ENCODE measurements around the gene MRM1. TPM values are rescaled to one million over a fixed set of nuclear protein-coding genes. Genes with fewer than 3 reads are reported as not detected.

The MRM1 gene
- total RNA-seq, 4 donors from 2014 or later: 3.7 to 10.8 (median 8.0) TPM

DNA sequence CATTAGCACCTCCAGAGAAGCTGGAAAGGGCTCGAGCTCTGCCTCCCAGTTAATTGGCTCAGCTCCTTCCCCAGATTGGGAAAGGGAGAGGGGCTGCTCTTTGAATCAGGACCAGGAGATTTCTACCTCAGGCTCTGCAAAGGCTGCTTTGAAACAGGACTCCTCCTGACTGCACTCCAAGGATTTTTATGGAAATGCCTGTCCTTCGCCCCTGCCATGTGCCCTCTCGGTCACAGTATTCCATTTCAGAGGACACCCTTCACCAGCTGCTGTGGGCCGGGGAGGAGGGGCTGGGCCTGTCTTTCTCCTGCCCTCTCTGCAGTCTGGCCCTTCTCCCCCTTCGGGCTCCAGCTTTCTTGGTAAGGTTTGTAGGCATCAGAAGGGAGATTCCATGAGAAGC lies 13.6 kb downstream of the MRM1 start:
- 0 to 50% methylated on average over 1 to 2 of the region's 5 CpGs for WGBS, 2 donors (ENCODE audit: low coverage in 1 of 2)
- no peak for ATAC-seq

DNA sequence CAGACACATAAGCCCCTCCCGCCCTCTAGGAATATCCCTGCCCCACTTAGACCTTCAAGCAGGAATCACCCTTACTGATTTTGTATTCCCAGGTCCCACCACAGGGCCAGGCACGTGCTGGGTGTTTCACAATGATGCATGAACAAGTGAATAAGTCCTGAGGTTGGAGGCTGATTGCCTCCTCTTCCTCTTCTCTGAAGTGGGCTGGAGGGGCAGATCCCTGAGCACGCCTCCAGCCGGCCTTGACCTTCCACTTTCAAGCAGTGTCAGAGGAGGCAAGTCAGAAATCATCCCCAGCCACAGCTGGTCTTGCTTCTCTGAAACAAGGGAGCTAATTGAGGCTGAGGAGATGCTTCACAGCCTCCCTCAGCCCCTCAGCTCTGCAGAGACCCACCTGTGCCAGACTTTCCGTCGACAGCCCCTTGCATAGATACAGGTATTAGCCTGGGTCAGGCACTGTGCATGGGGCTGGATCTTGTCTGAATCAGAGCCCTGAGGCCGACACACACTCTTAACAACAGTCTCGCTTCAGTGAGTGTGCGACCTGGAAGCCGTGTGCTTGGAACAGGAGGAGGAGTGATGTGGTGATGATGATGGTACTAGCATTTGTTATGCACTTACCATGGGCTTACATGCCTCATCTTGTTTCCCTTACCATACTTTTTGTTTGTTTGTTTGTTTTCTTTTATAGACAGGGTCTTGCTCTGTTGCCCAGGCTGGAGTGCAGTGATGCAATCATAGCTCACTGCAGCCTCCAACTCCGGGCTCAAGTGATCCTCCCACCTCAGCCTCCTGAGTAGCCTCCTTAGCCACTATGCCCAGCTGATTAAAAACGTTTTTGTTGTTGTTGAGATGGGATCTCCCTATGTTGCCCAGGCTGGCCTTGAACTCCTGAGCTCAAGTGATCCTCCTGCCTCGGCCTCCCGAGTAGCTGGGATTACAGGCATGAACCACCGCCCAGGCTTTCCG lies 15.0 kb downstream of the MRM1 start:
- no peaks in the 10 kb centered on the region for H3K36me3 ChIP-seq
- peaks cover 84% of the 10 kb centered on the region for H3K27me3 ChIP-seq
- H3K27ac ChIP-seq: no peak overlapping the region
- H3K9me3 ChIP-seq: no peaks in the 10 kb centered on the region
- no peak for ATAC-seq
- H3K4me3 ChIP-seq: no peak overlapping the region
- H3K4me1 ChIP-seq: no peaks in the 10 kb centered on the region
- TF ChIP-seq, protein P1, sequence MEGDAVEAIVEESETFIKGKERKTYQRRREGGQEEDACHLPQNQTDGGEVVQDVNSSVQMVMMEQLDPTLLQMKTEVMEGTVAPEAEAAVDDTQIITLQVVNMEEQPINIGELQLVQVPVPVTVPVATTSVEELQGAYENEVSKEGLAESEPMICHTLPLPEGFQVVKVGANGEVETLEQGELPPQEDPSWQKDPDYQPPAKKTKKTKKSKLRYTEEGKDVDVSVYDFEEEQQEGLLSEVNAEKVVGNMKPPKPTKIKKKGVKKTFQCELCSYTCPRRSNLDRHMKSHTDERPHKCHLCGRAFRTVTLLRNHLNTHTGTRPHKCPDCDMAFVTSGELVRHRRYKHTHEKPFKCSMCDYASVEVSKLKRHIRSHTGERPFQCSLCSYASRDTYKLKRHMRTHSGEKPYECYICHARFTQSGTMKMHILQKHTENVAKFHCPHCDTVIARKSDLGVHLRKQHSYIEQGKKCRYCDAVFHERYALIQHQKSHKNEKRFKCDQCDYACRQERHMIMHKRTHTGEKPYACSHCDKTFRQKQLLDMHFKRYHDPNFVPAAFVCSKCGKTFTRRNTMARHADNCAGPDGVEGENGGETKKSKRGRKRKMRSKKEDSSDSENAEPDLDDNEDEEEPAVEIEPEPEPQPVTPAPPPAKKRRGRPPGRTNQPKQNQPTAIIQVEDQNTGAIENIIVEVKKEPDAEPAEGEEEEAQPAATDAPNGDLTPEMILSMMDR (IDR thresholded peaks at IDR 0.05): no peak
- no peak for TF ChIP-seq POLR2AphosphoS5 (IDR thresholded peaks at IDR 0.05)
- WGBS, 2 donors (ENCODE audit: low coverage in 1 of 2): 65 to 72% methylated on average over 6 to 8 of the region's 16 CpGs

More for the DNA sequence above, 13.6 kb downstream of the MRM1 start:
- TF ChIP-seq, protein P1 (IDR thresholded peaks at IDR 0.05): no peak
- TF ChIP-seq EP300 (IDR thresholded peaks at IDR 0.05): no peak
- TF ChIP-seq POLR2A (IDR thresholded peaks at IDR 0.05): no peak
- TF ChIP-seq POLR2AphosphoS5 (IDR thresholded peaks at IDR 0.05): no peak
- Histone ChIP-seq H3K9me3 (no peaks in the 10 kb centered on the region), H3K27me3 (peaks cover 72% of the 10 kb centered on the region), H3K36me3 (no peaks in the 10 kb centered on the region), H3K4me1 (no peaks in the 10 kb centered on the region), H3K27ac (no peak overlapping the region), H3K4me3 (no peak overlapping the region)

DNA sequence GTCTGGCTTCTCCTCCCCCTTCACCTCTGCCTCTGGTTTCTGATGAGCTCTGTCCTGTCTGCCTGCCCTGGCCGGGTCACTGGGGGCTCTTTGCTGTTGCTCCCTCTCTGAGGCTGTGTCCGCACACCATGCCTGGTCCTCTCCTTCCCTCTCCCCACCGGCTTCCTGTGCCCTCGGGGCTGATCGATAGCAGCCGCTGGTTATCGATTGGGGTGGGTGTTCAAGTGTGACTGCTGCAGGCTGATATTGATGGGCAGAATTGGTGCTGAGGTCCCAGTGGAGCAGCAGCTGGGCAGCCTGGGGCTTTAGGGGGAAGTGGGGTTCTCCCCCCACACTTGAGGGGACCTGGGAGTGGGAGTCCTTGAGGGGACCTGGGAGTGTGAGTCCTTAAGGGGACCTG lies 16.4 kb downstream of the MRM1 start:
- no peak overlapping the region for H3K27ac ChIP-seq
- H3K4me3 ChIP-seq: no peak overlapping the region
- WGBS, 2 donors (ENCODE audit: low coverage in 1 of 2): 67% methylated on average over 3 of the region's 7 CpGs; no CpG with 5 or more reads in 1 of the 2 donors
- no peaks in the 10 kb centered on the region for H3K36me3 ChIP-seq
- no peak for ATAC-seq
- TF ChIP-seq POLR2A (IDR thresholded peaks at IDR 0.05) (no peak), EP300 (IDR thresholded peaks at IDR 0.05) (no peak), POLR2AphosphoS5 (IDR thresholded peaks at IDR 0.05) (no peak)
- TF ChIP-seq, protein P1 (IDR thresholded peaks at IDR 0.05): no peak
- no peaks in the 10 kb centered on the region for H3K9me3 ChIP-seq
- H3K4me1 ChIP-seq: no peaks in the 10 kb centered on the region
- H3K27me3 ChIP-seq: peaks cover 91% of the 10 kb centered on the region

DNA sequence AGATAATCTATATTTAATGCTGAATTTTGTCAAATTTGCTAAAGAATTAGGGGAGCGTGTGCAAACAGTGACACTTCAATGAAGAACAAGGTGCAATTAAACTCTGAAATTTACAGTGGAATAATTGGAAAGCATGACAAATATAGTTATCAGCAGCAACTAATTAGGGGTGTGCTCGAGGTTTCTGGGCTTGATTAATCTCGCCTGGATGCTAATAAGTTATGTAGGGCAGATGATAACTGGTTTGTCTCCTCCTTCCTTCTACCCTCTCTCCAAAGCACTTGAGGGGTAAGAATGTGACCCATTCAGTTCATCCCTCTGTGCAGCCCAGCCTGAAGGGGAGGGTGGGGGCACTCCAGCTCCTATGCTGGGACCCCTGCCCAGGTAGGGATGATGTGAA lies 21.9 kb downstream of the MRM1 start:
- TF ChIP-seq, protein P1 (IDR thresholded peaks at IDR 0.05): no peak
- TF ChIP-seq POLR2A (IDR thresholded peaks at IDR 0.05): no peak
- no peak for TF ChIP-seq EP300 (IDR thresholded peaks at IDR 0.05)
- no peak for TF ChIP-seq POLR2AphosphoS5 (IDR thresholded peaks at IDR 0.05)
- 60 to 100% methylated on average over 1 to 3 of the region's 3 CpGs for WGBS, 2 donors (ENCODE audit: low coverage in 1 of 2)
- ATAC-seq: no peak

DNA sequence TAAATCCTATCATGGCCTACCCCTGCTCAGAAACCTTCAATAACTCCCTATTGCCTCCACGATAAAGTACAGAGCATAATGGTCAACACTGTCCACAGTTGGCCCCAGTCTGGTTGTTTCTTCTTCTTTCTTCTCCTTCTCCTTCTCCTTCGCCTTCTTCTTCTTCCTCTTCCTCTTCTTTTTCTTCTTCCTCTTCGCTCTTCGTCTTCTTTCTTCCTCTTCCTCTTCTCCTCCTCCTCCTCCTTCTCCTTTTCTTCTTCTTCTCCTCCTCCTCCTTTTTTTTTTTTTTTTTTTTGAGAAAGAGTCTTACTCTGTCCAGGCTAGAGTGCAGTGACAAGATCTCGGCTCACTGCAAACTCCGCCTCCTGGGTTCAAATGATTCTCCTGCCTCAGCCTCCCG lies 23.8 kb downstream of the MRM1 start:
- Histone ChIP-seq H3K36me3 (no peaks in the 10 kb centered on the region), H3K27me3 (peaks cover 38% of the 10 kb centered on the region), H3K27ac (no peak overlapping the region), H3K4me3 (no peak overlapping the region), H3K9me3 (no peaks in the 10 kb centered on the region), H3K4me1 (peaks cover 0 to 7% (median 0%) of the 10 kb centered on the region in 3 donors)
- 82 to 94% methylated on average over 2 to 4 of the region's 7 CpGs for WGBS, 2 donors (ENCODE audit: low coverage in 1 of 2)
- TF ChIP-seq, protein P1 (IDR thresholded peaks at IDR 0.05): no peak
- TF ChIP-seq POLR2AphosphoS5 (IDR thresholded peaks at IDR 0.05): no peak
- no peak for ATAC-seq

More for the DNA sequence above, 21.9 kb downstream of the MRM1 start:
- H3K36me3 ChIP-seq: no peaks in the 10 kb centered on the region
- no peaks in the 10 kb centered on the region for H3K4me1 ChIP-seq
- H3K4me3 ChIP-seq: no peak overlapping the region
- no peak overlapping the region for H3K27ac ChIP-seq
- H3K27me3 ChIP-seq: peaks cover 46% of the 10 kb centered on the region
- no peaks in the 10 kb centered on the region for H3K9me3 ChIP-seq
